H1 (cell line): ENCODE results near the gene MRPL32. TPM values are rescaled to one million over a fixed set of nuclear protein-coding genes. Genes with fewer than 3 reads are reported as not detected.

Experiments
- CTCF ChIA-PET: fragments of 300-600 bp; sonication (Branson Sonifier 250); formaldehyde crosslinking; loops from one replicate; lab custom pipeline; 2021; ENCODE audit not compliant: partially characterized antibody; lab: Charles Lee
- POLR2A ChIA-PET: fragments of 300-600 bp; sonication (Branson Sonifier 250); formaldehyde crosslinking; loops from one replicate; lab custom pipeline; 2021; ENCODE audit warnings: inconsistent platforms; ENCODE audit not compliant: partially characterized antibody; lab: Charles Lee
- DNase-seq, 2 experiments: peaks; one replicate each; pipeline versions ENCODE4 v3.0.0 to v3.0.0-alpha.2; 2010 to 2022; ENCODE audit warnings: low spot score in 2 of 2, low read depth in 1 of 2, mixed read lengths in 1 of 2
- FAIRE-seq: peaks from 2 replicates; lab custom pipeline; 2011; peaks lifted over from hg19 to GRCh38; lab: Jason Lieb, UNC
- H2AFZ ChIP-seq: 2 replicates; pipeline ENCODE4 v1.8.1; 2012; ENCODE audit warnings: low read length, inconsistent platforms
- H2AK5ac ChIP-seq: 2 replicates; pipeline ENCODE4 v1.6.1; 2013; ENCODE audit warnings: low read depth, low read length
- H2BK120ac ChIP-seq: replicated peaks from 2 replicates; pipeline ENCODE3; 2013; ENCODE audit warnings: low read depth, low read length, inconsistent platforms
- H2BK12ac ChIP-seq: 2 replicates; pipeline ENCODE4 v1.6.1; 2013; ENCODE audit warnings: low read depth, low read length
- H2BK15ac ChIP-seq: 2 replicates; pipeline ENCODE4 v1.6.1; 2013; ENCODE audit warnings: low read length
- H2BK20ac ChIP-seq: 2 replicates; pipeline ENCODE4 v1.6.1; 2013; ENCODE audit warnings: low read length
- H2BK5ac ChIP-seq: 2 replicates; pipeline ENCODE4 v1.6.1; 2013; ENCODE audit warnings: low read depth, low read length
- H3K14ac ChIP-seq: 2 replicates; pipeline ENCODE4 v1.6.1; 2013; ENCODE audit warnings: inconsistent platforms; ENCODE audit not compliant: insufficient read length
- H3K18ac ChIP-seq: 2 replicates; pipeline ENCODE4 v1.6.1; 2013; ENCODE audit warnings: low read length; ENCODE audit errors: extremely low read depth
- H3K23ac ChIP-seq: 2 replicates; pipeline ENCODE4 v1.6.1; 2013; ENCODE audit warnings: inconsistent platforms; ENCODE audit not compliant: insufficient read length
- H3K23me2 ChIP-seq: 2 replicates; pipeline ENCODE4 v1.6.1; 2013; ENCODE audit warnings: low read depth, low read length
- H3K27ac ChIP-seq: 2 replicates; pipeline ENCODE4 v1.6.1; 2011; ENCODE audit warnings: low read depth, low read length, inconsistent platforms
- H3K27me3 ChIP-seq, 4 experiments: replicated peaks in 1 of 4; 1 replicate in 1 of 4; 2 replicates in 3 of 4; pipeline versions ENCODE4 v1.6.1 to v1.8.1; 2011 to 2013; ENCODE audit warnings: low read length in 3 of 4, mild to moderate bottlenecking in 3 of 4, inconsistent platforms in 2 of 4, mixed read lengths in 2 of 4, moderate library complexity in 1 of 4; ENCODE audit not compliant: control insufficient read depth in 3 of 4, insufficient read depth in 3 of 4; ENCODE audit errors: extremely low read depth in 1 of 4
- H3K36me3 ChIP-seq, 4 experiments: 2 replicates each; pipeline versions ENCODE4 v1.6.1 to v1.8.1; 2011 to 2013; ENCODE audit warnings: mild to moderate bottlenecking in 4 of 4, low read length in 3 of 4, moderate library complexity in 2 of 4, control low read depth in 1 of 4, inconsistent platforms in 1 of 4; ENCODE audit not compliant: insufficient read depth in 4 of 4, control insufficient read depth in 2 of 4
- H3K4ac ChIP-seq: replicated peaks from 2 replicates; pipeline ENCODE3; 2013; ENCODE audit warnings: low read length, low read depth, mixed read lengths, inconsistent platforms; ENCODE audit not compliant: insufficient read length
- H3K4me1 ChIP-seq, 4 experiments: replicated peaks in 1 of 4; 1 replicate in 1 of 4; 2 replicates in 3 of 4; pipeline versions ENCODE4 v1.6.1 to v1.8.1; 2011 to 2013; ENCODE audit warnings: low read length in 3 of 4, inconsistent platforms in 2 of 4, mixed read lengths in 1 of 4; ENCODE audit not compliant: insufficient read depth in 4 of 4, control insufficient read depth in 3 of 4
- H3K4me2 ChIP-seq, 2 experiments: 2 replicates each; pipeline versions ENCODE4 v1.6.1 to v1.8.1; 2011 to 2013; ENCODE audit warnings: low read depth in 2 of 2, low read length in 2 of 2, control low read depth in 1 of 2, inconsistent platforms in 1 of 2, mild to moderate bottlenecking in 1 of 2; ENCODE audit not compliant: insufficient read depth in 1 of 2
- H3K4me3 ChIP-seq, 4 experiments: fragments of 200-600, 300-600 bp in 1 of 4; sonication (generic), shearing (Covaris generic), sonication (Bioruptor Twin) in 1 of 4; 2 replicates each; pipeline versions ENCODE4 v1.5.1 to v1.8.1; 2011 to 2016; ENCODE audit warnings: low read length in 4 of 4, low read depth in 3 of 4, control low read depth in 2 of 4, inconsistent platforms in 2 of 4, mild to moderate bottlenecking in 2 of 4, mixed read lengths in 1 of 4, moderate library complexity in 1 of 4; ENCODE audit not compliant: insufficient read depth in 2 of 4; ENCODE audit errors: extremely low read depth in 1 of 4
- H3K56ac ChIP-seq: replicated peaks from 2 replicates; pipeline ENCODE3; 2013; ENCODE audit warnings: low read depth, mild to moderate bottlenecking, mixed read lengths, low read length, inconsistent platforms; ENCODE audit not compliant: insufficient read length
- H3K79me1 ChIP-seq: 2 replicates; pipeline ENCODE4 v1.6.1; 2013; ENCODE audit warnings: low read depth, low read length, control low read depth
- H3K79me2 ChIP-seq, 2 experiments: 2 replicates each; pipeline versions ENCODE4 v1.6.1 to v1.8.1; 2012 to 2013; ENCODE audit warnings: low read length in 2 of 2, mild to moderate bottlenecking in 2 of 2, inconsistent platforms in 1 of 2; ENCODE audit not compliant: insufficient read depth in 2 of 2, control insufficient read depth in 1 of 2
- H3K9ac ChIP-seq, 4 experiments: replicated peaks in 1 of 4; 1 replicate in 1 of 4; 2 replicates in 3 of 4; pipeline versions ENCODE4 v1.6.1 to v1.8.1; 2011 to 2013; ENCODE audit warnings: low read depth in 3 of 4, low read length in 3 of 4, control low read depth in 2 of 4, mild to moderate bottlenecking in 2 of 4, moderate library complexity in 2 of 4, inconsistent platforms in 1 of 4; ENCODE audit errors: extremely low read depth in 1 of 4
- H3K9me3 ChIP-seq, 2 experiments: 2 replicates each; pipeline versions ENCODE4 v1.6.1 to v1.8.1; 2012 to 2013; ENCODE audit warnings: mild to moderate bottlenecking in 2 of 2, moderate library complexity in 2 of 2, control low read depth in 1 of 2, inconsistent platforms in 1 of 2, low read depth in 1 of 2, low read length in 1 of 2, mixed read lengths in 1 of 2; ENCODE audit not compliant: insufficient read depth in 2 of 2
- H4K20me1 ChIP-seq, 2 experiments: replicated peaks in 1 of 2; 2 replicates each; pipeline versions ENCODE3 to v1.8.1; 2011 to 2013; ENCODE audit warnings: inconsistent platforms in 2 of 2, low read length in 2 of 2, mild to moderate bottlenecking in 1 of 2; ENCODE audit not compliant: insufficient read depth in 2 of 2, control insufficient read depth in 1 of 2
- H4K5ac ChIP-seq: 2 replicates; pipeline ENCODE4 v1.6.1; 2013; ENCODE audit warnings: low read length, low read depth, mixed read lengths, inconsistent platforms; ENCODE audit not compliant: insufficient read length
- H4K8ac ChIP-seq: 2 replicates; pipeline ENCODE4 v1.8.0; 2013; ENCODE audit warnings: mild to moderate bottlenecking, moderate library complexity, low read length, inconsistent platforms; ENCODE audit not compliant: insufficient read depth; ENCODE audit errors: extremely low read depth
- H4K91ac ChIP-seq: replicated peaks from 2 replicates; pipeline ENCODE3; 2013; ENCODE audit warnings: low read length, mixed read lengths, inconsistent platforms; ENCODE audit not compliant: insufficient read length
- KDM4A ChIP-seq: IDR thresholded peaks from one replicate; pipeline ENCODE4 v1.7.1; 2012; ENCODE audit warnings: low read depth, mild to moderate bottlenecking, moderate library complexity, low read length, inconsistent platforms; ENCODE audit not compliant: severe bottlenecking
- NANOG ChIP-seq: IDR thresholded peaks from 2 replicates; pipeline ENCODE4 v1.6.1; 2011; ENCODE audit warnings: low read length, low read depth, mild to moderate bottlenecking, inconsistent platforms; ENCODE audit not compliant: insufficient read depth, poor library complexity, severe bottlenecking
- POLR2AphosphoS5 ChIP-seq: IDR thresholded peaks from 2 replicates; pipeline ENCODE4 v1.6.1; 2011; ENCODE audit warnings: low read depth, low read length
- SAP30 ChIP-seq: fragments of 300-600 bp; sonication (generic); IDR thresholded peaks from 2 replicates; pipeline ENCODE4 v1.7.1; 2012; ENCODE audit warnings: low read length, moderate library complexity, mild to moderate bottlenecking, inconsistent platforms; ENCODE audit not compliant: insufficient read depth, insufficient replicate concordance
- SRF ChIP-seq: IDR thresholded peaks from 2 replicates; pipeline ENCODE4 v1.6.1; 2011; ENCODE audit warnings: mild to moderate bottlenecking, low read depth, low read length, moderate library complexity
- TCF12 ChIP-seq: IDR thresholded peaks from 2 replicates; pipeline ENCODE4 v1.6.1; 2011; ENCODE audit warnings: low read depth, mild to moderate bottlenecking, low read length
- ZNF274 ChIP-seq: IDR thresholded peaks from 2 replicates; pipeline ENCODE4 v1.7.0; 2012; ENCODE audit warnings: low read length, borderline replicate concordance; ENCODE audit errors: extremely low read depth
- WGBS, 2 experiments: shearing (Covaris generic) in 1 of 2; methylation state at CpG; one replicate each; pipeline versions ENCODE4 v1.1.6 to v1.1.7; 2013 to 2015; ENCODE audit warnings: low lambda C conversion rate in 2 of 2, mixed read lengths in 2 of 2, inconsistent platforms in 1 of 2, low coverage in 1 of 2, missing lambda C conversion rate in 1 of 2; ENCODE audit not compliant: insufficient replicate concordance in 2 of 2, insufficient coverage in 1 of 2, insufficient read length in 1 of 2; ENCODE audit errors: extremely low coverage in 1 of 2, missing lambda C conversion rate in 1 of 2; 5-methylcytosine and 5-hydroxymethylcytosine counted together
- long read RNA-seq, 2 experiments: library from RNA in 1 of 2; library from capped mRNA in 1 of 2; stranded (forward); transcript quantifications; one replicate each; pipeline ENCODE4 v2.0.0, GENCODE V29; 2021; ENCODE audit warnings: inconsistent platforms in 1 of 2
- polyA minus RNA-seq, 3 experiments: library from RNA; depleted of rRNA, polyadenylated mRNA; stranded (reverse); fragments of >200 nt; gene quantifications; 1 replicate in 2 of 3; 2 replicates in 1 of 3; pipeline ENCODE4 v1.2.3, GENCODE V29; 2011
- polyA plus RNA-seq, 7 experiments: library from polyadenylated mRNA; depleted of rRNA in 3 of 7; stranded (reverse) in 5 of 7; unstranded in 2 of 7; fragments of >200 nt in 5 of 7; fragments of 200-250 nt in 2 of 7; gene quantifications; 1 replicate in 5 of 7; 2 replicates in 1 of 7; 4 replicates in 1 of 7; pipeline versions ENCODE4 v1.2.1 to v1.2.3, GENCODE V29; 2011 to 2013; ENCODE audit warnings: missing spikeins in 2 of 7, mixed read lengths in 2 of 7
- total RNA-seq: library from RNA; stranded (reverse); fragmentation: NEBNext Ultra II Directional; extraction: Animal tissue kit (Norgen Biotek cat#: 25700); gene quantifications from 2 replicates; pipeline ENCODE4 v1.2.1, GENCODE V29; 2021

Gene MRPL32
- total RNA-seq, result 94.0 and 97.2 TPM in 2 replicates
- polyA plus RNA-seq (2011; rRNA removed), result 40.2 and 50.9 TPM in 2 replicates
- polyA plus RNA-seq (2011; cell fraction: cytosol; rRNA removed), result 72.1 TPM
- 45.0 TPM for polyA plus RNA-seq (2011; cell fraction: nucleus; rRNA removed)
- 60.3 to 89.0 TPM (median 69.3 TPM) in 4 replicates for polyA plus RNA-seq (2012, experiment 1 of 2)
- 42.6 TPM for polyA plus RNA-seq (2012, experiment 2 of 2)
- 123 TPM for polyA plus RNA-seq (2013, experiment 1 of 2)
- polyA plus RNA-seq (2013, experiment 2 of 2), result 137 TPM
- polyA minus RNA-seq (2011; rRNA and poly(A)+ RNA removed), result 21.0 and 35.4 TPM in 2 replicates
- 29.7 TPM for polyA minus RNA-seq (2011; cell fraction: cytosol; rRNA and poly(A)+ RNA removed)
- 20.6 TPM for polyA minus RNA-seq (2011; cell fraction: nucleus; rRNA and poly(A)+ RNA removed)
- long read RNA-seq, experiment 1, transcript MRPL32-201 (3 exons, 1,035 nt), result major isoform, 65 of 97 reads
- long read RNA-seq, experiment 1, partial matches to known transcripts, result 30 of 97 reads
- long read RNA-seq, experiment 1, other reads (novel, unspliced or antisense), result 2 of 97 reads
- long read RNA-seq, experiment 2, transcript MRPL32-201 (3 exons, 1,035 nt), result major isoform, 271 of 301 reads
- long read RNA-seq, experiment 2, transcript MRPL32-203 (3 exons, 2,734 nt), result minor isoform, 5 of 301 reads
- long read RNA-seq, experiment 2, partial matches to known transcripts, result 7 of 301 reads
- long read RNA-seq, experiment 2, other reads (novel, unspliced or antisense), result 18 of 301 reads

DNA sequence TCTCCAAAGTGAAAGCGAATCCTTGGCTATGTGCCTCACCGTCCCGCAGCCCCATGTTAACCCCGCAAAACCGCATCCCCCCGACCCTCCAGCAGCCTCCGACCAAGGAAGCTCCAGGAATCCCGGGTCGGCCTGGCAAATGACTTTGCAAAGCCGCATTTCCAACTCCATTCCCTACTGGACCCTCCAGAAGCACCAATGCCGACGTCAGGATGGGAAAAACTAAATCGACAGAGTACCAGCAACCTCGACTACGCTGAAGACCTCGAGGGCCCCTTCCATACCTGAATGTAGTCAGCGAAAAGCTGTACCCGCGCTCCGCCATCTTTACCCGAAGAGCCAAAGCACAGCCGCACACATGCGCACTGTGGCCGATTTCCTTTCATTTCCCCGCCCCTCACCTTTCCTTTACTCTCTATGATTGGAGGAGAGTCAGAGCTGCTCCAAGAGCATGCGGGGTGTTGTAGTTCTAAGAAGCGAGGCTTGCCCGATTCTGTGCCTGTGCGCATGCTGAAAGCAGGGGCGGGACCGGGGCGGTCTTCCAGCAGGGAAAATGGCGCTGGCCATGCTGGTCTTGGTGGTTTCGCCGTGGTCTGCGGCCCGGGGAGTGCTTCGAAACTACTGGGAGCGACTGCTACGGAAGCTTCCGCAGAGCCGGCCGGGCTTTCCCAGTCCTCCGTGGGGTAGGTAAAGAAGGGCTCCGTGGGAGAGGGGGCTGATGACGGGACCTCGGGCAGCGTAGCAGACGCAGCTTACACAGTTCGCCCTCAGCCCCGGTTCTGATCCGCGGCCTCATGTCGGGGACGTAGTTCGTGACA, at the start of gene MRPL32, which contains the start of gene PSMA2:
MRPL32 (plus strand) TSS at position 543 of the 818 bp plus-strand sequence; CDS start at position 554, 11 bp downstream.
PSMA2 (minus strand) TSS at position 341 of the 818 bp plus-strand sequence; CDS start at position 325, 16 bp downstream.
- H2BK120ac ChIP-seq, result no peak within 1 kb of the TSS
- H3K4ac ChIP-seq, result peak within 1 kb of the TSS; percentile 9
- no peak within 1 kb of the TSS for H2AK5ac ChIP-seq
- peaks cover 33 to 77% of the 10 kb centered on the region in 2 experiments for H3K79me2 ChIP-seq
- H3K56ac ChIP-seq, result peak within 1 kb of the TSS; percentile 89
- no peaks in the 10 kb centered on the region for H3K9me3 ChIP-seq
- H3K23ac ChIP-seq, result no peak within 1 kb of the TSS
- H2AFZ ChIP-seq, result peak within 1 kb of the TSS; percentile 24
- H3K9ac ChIP-seq, result peak within 1 kb of the TSS; percentile 93 to 99 (median 95)
- peaks cover 5 to 27% (median 18%) of the 10 kb centered on the region in 4 experiments for H3K36me3 ChIP-seq
- 1% methylated on average over 56 of the region's 56 CpGs; no CpG with 5 or more reads in 1 of the 2 experiments for WGBS, 2 experiments
- peak within 1 kb of the TSS; percentile 90 for H2BK5ac ChIP-seq
- H2BK15ac ChIP-seq, result no peak within 1 kb of the TSS
- no peak within 1 kb of the TSS for H2BK20ac ChIP-seq
- peak within 1 kb of the TSS; percentile 29; the same call in 1 of the 2 replicates for H2BK12ac ChIP-seq
- peaks cover 9% of the 10 kb centered on the region; the same call in 1 of the 2 replicates for H3K23me2 ChIP-seq
- H3K4me2 ChIP-seq, result peak within 1 kb of the TSS; percentile 82 to 87
- peak; percentile 98 for FAIRE-seq
- DNase-seq, result peak; percentile 88 to 90
- H4K5ac ChIP-seq, result peak within 1 kb of the TSS; percentile 95
- peak within 1 kb of the TSS; percentile 93 for H4K91ac ChIP-seq
- ChIA-PET CTCF (interaction anchor here (0.5 to 3.5 kb wide), 15 partner anchors 9 to 989 kb away, joined by 3 to 9 read pairs (median 3); no protein-coding TSS in a partner anchor), POLR2A (interaction anchor here (0.6 to 13.6 kb wide), 21 partner anchors 9 to 708 kb away, joined by 3 to 112 read pairs (median 4); partner anchors contain the start of gene C7orf25)
- peak within 1 kb of the TSS; percentile 89; the same call in 1 of the 2 replicates for H3K18ac ChIP-seq
- H3K14ac ChIP-seq, result no peak within 1 kb of the TSS
- no peaks in the 10 kb centered on the region for H3K27me3 ChIP-seq
- H3K4me3 ChIP-seq, result peak within 1 kb of the TSS; percentile 83 to 98 (median 94)
- H4K8ac ChIP-seq, result peak within 1 kb of the TSS; percentile 98; the same call in 1 of the 2 replicates
- no peaks in the 10 kb centered on the region for H3K79me1 ChIP-seq
- H3K4me1 ChIP-seq, result peaks cover 0 to 4% (median 0%) of the 10 kb centered on the region in 4 experiments; a peak in 2 of 7 replicates
- H4K20me1 ChIP-seq, result peaks cover 6 to 8% of the 10 kb centered on the region in 2 experiments
- peak within 1 kb of the TSS; percentile 89 for H3K27ac ChIP-seq
- TF ChIP-seq POLR2AphosphoS5, result peak; percentile 85
- TF ChIP-seq TCF12, result no peak
- peak; percentile 66 for TF ChIP-seq SAP30
- no peak for TF ChIP-seq SRF
- no peak for TF ChIP-seq NANOG
- TF ChIP-seq KDM4A, result peak; percentile 78
- no peak for TF ChIP-seq ZNF274
